Measurements from ENCODE around the gene TIPARP.

- TF ChIP-seq, protein P1, sequence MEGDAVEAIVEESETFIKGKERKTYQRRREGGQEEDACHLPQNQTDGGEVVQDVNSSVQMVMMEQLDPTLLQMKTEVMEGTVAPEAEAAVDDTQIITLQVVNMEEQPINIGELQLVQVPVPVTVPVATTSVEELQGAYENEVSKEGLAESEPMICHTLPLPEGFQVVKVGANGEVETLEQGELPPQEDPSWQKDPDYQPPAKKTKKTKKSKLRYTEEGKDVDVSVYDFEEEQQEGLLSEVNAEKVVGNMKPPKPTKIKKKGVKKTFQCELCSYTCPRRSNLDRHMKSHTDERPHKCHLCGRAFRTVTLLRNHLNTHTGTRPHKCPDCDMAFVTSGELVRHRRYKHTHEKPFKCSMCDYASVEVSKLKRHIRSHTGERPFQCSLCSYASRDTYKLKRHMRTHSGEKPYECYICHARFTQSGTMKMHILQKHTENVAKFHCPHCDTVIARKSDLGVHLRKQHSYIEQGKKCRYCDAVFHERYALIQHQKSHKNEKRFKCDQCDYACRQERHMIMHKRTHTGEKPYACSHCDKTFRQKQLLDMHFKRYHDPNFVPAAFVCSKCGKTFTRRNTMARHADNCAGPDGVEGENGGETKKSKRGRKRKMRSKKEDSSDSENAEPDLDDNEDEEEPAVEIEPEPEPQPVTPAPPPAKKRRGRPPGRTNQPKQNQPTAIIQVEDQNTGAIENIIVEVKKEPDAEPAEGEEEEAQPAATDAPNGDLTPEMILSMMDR (IDR thresholded peaks at IDR 0.05), result no peak
- no peak for TF ChIP-seq POLR2A (IDR thresholded peaks at IDR 0.05)
Observed at GRCh38 chr3:156693166-156693565, 18.8 kb downstream of the TIPARP start.
